ENCODE data around the gene KRTAP6-1.

Gene KRTAP6-1

DNA sequence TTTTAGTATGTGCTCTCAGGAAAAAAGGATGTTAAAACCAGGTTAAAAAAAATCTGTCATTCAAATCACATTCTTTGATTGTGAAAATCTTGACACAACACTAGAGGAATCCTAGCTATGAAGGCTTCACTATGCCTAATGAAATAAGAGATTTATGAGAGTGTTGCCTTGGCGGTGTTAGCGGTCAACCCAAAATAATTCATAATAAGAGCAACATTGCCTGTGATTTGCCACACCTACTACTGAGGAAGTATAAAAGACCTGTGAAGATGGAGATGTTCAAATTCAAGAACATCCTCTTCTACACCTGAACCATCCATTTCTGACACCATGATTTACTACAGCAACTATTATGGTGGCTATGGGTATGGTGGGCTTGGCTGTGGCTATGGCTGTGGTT lies 2.4 kb upstream of the KRTAP6-1 start, which contains the start of gene KRTAP20-1:
KRTAP20-1 (plus strand) TSS at position 301 of the 400 bp plus-strand sequence; CDS start at position 331, 30 bp downstream.
- TF ChIP-seq, protein P1, sequence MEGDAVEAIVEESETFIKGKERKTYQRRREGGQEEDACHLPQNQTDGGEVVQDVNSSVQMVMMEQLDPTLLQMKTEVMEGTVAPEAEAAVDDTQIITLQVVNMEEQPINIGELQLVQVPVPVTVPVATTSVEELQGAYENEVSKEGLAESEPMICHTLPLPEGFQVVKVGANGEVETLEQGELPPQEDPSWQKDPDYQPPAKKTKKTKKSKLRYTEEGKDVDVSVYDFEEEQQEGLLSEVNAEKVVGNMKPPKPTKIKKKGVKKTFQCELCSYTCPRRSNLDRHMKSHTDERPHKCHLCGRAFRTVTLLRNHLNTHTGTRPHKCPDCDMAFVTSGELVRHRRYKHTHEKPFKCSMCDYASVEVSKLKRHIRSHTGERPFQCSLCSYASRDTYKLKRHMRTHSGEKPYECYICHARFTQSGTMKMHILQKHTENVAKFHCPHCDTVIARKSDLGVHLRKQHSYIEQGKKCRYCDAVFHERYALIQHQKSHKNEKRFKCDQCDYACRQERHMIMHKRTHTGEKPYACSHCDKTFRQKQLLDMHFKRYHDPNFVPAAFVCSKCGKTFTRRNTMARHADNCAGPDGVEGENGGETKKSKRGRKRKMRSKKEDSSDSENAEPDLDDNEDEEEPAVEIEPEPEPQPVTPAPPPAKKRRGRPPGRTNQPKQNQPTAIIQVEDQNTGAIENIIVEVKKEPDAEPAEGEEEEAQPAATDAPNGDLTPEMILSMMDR (IDR thresholded peaks at IDR 0.05; ENCODE audit: extremely low read depth, insufficient read depth, missing control alignments), result no peak
- no peak for DNase-seq (ENCODE audit: low spot score)
- in situ Hi-C loops (cut with MboI; ENCODE audit: low pct_unique_long_range_greater_than_20kb, low sequenced_read_pairs, unreplicated experiment), result loop anchor here (25.0 kb wide), 1 partner anchor 96 kb away; the partner anchor contains the start of gene KRTAP21-3

DNA sequence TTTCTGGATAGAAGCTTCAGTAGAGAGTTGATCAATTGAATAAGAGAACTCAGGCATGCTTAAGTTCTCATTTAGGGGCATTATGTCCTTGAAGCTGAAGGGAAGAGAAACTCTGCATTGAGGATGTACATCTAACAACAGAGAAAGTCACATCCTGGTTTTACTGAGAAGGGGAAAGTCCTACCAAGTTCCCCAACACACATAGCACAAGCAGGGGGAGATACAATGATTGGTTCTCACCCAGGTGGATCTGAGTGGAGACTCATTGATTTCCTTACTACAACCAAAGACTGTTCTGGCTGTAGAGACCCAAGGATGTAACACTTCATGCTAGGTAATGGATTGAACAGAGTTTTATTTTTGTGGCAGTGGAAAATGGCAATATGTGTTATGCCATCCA lies 1.5 kb upstream of the KRTAP6-1 start:
- TF ChIP-seq, protein P1 (IDR thresholded peaks at IDR 0.05; ENCODE audit: extremely low read depth, insufficient read depth, missing control alignments), result no peak
- in situ Hi-C loops (cut with MboI; ENCODE audit: low pct_unique_long_range_greater_than_20kb, low sequenced_read_pairs, unreplicated experiment), result loop anchor here (25.0 kb wide), 1 partner anchor 97 kb away; the partner anchor contains the start of gene KRTAP21-3
- no peak for DNase-seq (ENCODE audit: low spot score)

- in situ Hi-C loops (cut with MboI; ENCODE audit: low pct_unique_long_range_greater_than_20kb, low sequenced_read_pairs, unreplicated experiment), result loop anchor here (25.0 kb wide), 1 partner anchor 100 kb away; the partner anchor contains the start of gene KRTAP21-3
- TF ChIP-seq, protein P1 (IDR thresholded peaks at IDR 0.05; ENCODE audit: extremely low read depth, insufficient read depth, missing control alignments), result no peak
Observed at GRCh38 chr21:30612132-30612531, 1.6 kb downstream of the KRTAP6-1 start.

DNA sequence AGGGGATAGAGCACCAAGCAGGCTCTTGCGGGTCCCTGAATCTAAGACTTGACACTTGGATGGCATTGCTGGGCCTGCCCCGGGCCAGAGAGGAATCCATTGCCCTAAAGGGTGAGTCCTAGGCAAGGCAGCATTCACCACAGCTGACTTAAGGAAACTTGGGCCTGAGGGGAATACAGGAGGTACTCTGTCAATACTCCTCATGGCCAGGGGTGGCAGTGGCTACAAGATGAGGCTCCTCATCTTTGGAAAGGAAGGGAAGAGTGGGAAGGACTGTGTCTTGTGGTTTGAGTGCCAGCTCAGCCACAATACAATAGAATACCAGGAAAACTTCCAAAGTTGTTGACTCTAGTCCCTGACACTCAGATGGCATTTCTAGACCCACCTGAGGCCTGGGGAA lies 7.8 kb downstream of the KRTAP6-1 start:
- TF ChIP-seq, protein P1 (IDR thresholded peaks at IDR 0.05; ENCODE audit: extremely low read depth, insufficient read depth, missing control alignments), result no peak
- no peak for DNase-seq (ENCODE audit: low spot score)
- in situ Hi-C loops (cut with MboI; ENCODE audit: low pct_unique_long_range_greater_than_20kb, low sequenced_read_pairs, unreplicated experiment), result loop anchor here (25.0 kb wide), 1 partner anchor 106 kb away; the partner anchor contains the start of gene KRTAP21-3

More at GRCh38 chr21:30612132-30612531, 1.6 kb downstream of the KRTAP6-1 start:
- DNase-seq (ENCODE audit: low spot score), result no peak

GRCh38 chr21:30600787-30601186 lies 12.9 kb downstream of the KRTAP6-1 start, which contains the start of gene KRTAP22-1:
Gene KRTAP22-1 (plus strand): TSS chr21:30601087.
- DNase-seq (ENCODE audit: low spot score), result no peak
- TF ChIP-seq, protein P1 (IDR thresholded peaks at IDR 0.05; ENCODE audit: extremely low read depth, insufficient read depth, missing control alignments), result no peak
- in situ Hi-C loops (cut with MboI; ENCODE audit: low pct_unique_long_range_greater_than_20kb, low sequenced_read_pairs, unreplicated experiment), result loop anchor here (25.0 kb wide), 1 partner anchor 112 kb away; the partner anchor contains the start of gene KRTAP21-3

GRCh38 chr21:30598802-30599201 lies 14.9 kb downstream of the KRTAP6-1 start, which contains the start of gene KRTAP6-2:
Gene KRTAP6-2 (minus strand): TSS chr21:30598902. CDS start chr21:30598874, 28 bp downstream.
- TF ChIP-seq, protein P1 (IDR thresholded peaks at IDR 0.05; ENCODE audit: extremely low read depth, insufficient read depth, missing control alignments), result no peak
- in situ Hi-C loops (cut with MboI; ENCODE audit: low pct_unique_long_range_greater_than_20kb, low sequenced_read_pairs, unreplicated experiment), result no loop called here
- no peak for DNase-seq (ENCODE audit: low spot score)

Data from GM13977 (cell line).